Renal pelvis (tissue), 4 donors: ENCODE results near the gene ADGRD1. TPM values are rescaled to one million over a fixed set of nuclear protein-coding genes. Genes with fewer than 3 reads are reported as not detected.
"Not testable (repeated sequence)": the region's sequence is repeated elsewhere in the genome, so short reads cannot be mapped to it uniquely, and the experiment has no call there.

Experiments
- DNase-seq: peaks from one replicate; pipeline ENCODE4 v3.0.0-alpha.2; 2013
- polyA plus RNA-seq, 3 donors: library from polyadenylated mRNA; unstranded; fragments of 120-200 nt; gene quantifications; one replicate each; pipeline ENCODE4 v1.2.1, GENCODE V29; 2013; ENCODE audit not compliant: insufficient read length in 3 of 3

ADGRD1 gene
- polyA plus RNA-seq, 3 donors, result 10.3 to 16.2 (median 12.8) TPM

DNA sequence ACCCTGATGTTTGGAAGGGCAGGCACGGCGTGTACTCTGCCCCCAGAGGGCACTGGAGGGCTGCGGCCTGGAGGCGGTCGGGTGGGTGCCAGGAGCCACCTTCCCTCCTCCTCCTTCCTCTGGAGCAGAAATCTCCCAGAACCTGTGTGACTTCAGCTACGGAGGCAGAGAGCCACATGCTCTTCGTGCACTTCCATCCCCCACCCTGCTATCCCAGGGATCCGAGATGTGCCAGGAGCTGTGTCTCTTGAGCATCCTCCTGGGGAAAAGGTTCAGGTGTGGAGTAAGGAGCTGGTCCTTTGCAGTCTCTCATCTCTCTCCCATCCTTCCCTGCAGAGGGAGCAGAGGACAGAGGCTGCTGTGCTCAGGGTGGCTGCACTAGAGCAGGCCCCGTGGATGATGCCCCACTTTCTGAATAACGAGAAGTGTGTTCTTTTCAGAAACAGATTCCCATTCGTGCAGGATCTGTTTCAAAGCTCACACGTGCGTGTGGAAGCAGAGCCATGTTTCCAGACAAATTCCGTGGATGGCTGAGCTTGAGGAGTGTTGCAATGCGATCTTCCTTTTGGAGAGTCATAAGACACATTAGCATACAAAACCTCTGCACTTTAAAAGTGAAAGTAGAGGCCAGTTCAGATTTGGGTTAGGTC lies 162.9 kb downstream of the ADGRD1 start:
- DNase-seq, result no peak

DNA sequence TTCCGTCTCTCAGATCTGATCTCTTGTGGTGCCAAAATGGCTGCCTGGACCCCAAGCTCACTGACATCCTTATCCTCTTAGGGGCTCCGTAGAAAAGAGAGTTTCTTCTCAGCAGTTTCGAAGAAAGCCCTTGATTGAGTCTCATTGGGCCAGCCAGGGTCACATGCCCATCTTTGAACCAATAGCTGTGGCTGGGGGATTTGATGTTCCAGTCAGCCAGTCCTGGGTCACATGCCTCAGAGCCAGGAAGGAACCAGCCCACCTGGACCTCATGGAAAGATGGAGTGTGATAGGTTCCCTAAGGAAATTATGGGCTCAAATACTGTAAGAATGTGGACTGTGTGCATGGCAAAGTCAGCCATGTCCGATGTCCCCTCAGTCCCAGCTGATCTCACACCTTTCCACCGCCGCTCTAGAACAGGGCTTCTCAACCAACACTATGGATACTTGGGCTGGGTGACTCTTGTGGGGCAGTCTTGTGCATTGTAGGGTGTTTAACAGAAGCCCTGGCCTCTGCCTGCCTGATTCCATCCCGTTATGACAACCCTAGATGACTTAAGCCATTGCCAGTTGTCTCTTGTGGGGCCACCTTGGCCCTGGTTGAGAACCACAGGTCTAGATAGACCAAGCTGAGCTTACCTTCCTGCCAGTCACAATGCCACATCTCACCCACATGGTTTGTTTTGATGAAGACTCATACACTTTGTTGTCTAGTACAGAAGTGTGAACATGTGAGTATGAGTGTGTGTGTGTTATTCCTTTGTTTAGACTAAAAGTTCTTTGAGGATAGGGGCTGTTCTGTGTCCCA lies 163.9 kb downstream of the ADGRD1 start:
- DNase-seq, result no peak

DNA sequence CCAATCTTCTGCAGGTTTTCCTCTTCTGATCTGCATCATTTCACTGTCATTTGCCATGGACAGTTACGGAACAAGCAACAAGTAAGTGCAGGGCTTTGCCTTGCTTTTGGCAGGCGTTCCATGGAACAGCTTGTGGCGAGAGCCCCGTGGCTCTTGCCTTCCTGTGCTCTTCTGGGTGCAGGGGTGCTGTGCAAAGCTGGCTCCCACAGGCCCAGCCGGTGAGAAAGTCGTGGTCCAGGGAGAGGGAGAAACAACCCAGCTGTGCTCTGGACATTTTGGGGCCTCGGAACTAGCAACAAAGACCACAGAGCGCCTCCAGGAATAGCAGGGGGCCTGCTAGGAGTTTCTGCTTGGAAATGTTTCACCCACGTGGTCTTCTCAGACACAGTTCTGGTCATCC lies 164.7 kb downstream of the ADGRD1 start:
- no peak for DNase-seq

DNA sequence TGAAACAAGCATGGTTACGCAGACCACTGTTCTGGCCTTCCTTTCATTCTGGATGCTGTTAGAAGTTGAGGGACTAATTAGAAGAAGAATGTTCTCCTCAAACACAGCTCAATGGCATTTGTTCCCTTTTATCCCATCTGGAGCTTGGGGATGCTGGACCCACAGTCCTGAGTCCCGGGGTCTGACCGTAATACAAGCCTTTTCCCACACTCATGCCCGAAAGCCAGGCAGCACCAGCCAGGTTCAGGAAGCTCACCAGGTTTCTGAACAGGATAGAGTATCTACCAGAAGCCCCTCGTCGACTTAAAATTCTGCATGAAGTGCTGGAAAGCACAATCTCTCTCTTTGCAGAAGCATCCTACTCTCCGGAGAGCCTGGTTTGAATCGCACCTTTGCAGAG lies 165.6 kb downstream of the ADGRD1 start:
- not testable (repeated sequence) for DNase-seq

DNA sequence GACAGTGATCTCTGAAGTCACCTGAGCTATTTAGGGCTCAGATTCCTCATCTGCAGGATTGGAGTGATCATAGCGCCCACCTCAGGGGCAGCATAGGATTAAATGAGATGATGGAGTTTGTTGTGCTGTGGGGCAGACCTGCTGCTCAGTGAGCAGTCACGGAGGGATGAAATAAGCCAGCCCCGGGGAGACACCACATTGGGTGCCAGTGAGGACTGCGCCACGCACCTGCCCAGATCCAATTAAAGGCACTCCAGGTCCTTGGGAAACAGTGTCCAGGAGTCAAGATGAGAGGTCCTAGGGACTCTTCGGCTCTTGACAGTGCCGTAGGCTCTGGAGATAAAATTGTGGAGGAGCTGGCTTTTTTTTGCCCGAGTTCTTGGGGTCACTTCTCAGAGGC lies 166.2 kb downstream of the ADGRD1 start:
- no peak for DNase-seq

DNA sequence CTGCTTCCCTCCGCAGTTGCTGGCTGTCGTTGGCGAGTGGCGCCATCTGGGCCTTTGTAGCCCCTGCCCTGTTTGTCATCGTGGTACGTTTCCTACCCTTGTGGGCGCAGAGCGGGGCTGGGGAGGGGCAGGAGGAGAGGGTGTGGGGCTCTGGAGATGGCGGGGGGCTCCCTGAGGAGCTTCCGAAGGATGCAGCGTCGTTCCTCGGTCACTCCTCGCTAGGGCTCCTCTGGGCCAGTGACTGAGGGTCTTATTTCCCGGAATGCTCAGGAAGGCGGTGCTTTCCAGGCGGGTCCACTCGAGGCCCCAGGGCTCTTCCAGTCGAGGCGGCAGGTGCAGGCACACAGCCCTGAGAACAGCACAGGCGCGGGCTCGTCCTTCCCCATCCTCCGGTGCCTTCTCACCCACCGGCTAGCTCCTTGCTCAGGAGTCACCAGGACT lies 167.1 kb downstream of the ADGRD1 start:
- no peak for DNase-seq

DNA sequence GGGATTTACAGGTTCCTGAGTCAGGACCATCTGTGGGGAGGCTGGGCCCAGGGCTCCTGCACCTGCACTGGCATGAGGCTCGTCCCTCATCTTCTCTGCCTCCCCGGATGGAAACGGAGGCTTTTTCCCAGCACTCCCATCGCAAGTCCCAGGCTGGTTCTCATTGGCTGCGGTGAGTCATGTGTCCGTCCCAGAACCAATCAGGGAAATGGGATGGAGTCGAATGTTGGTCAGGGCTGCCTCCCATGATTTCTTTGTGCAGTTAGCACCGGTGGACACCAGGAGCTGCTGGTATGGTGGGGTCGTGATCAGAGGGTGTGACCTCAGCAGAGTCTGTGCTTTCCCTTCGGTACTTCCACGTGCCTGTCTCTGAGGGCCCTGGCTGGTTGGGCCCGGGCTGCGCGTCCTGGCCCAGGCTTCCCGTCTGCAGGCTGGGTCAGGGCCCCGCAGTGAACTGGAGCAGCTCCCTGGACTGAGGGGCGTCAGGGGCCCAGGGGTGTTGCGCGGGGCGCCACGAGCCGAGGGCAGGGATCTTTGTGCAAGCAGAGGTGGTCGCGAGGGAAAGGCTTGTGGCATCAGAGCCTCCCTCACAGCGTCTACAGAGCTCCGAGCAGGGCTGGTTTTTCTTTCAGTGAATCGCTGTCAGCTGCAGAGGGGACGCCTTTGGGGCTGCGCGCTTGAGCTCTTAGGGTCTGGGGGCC lies 168.1 kb downstream of the ADGRD1 start:
- DNase-seq, result no peak

DNA sequence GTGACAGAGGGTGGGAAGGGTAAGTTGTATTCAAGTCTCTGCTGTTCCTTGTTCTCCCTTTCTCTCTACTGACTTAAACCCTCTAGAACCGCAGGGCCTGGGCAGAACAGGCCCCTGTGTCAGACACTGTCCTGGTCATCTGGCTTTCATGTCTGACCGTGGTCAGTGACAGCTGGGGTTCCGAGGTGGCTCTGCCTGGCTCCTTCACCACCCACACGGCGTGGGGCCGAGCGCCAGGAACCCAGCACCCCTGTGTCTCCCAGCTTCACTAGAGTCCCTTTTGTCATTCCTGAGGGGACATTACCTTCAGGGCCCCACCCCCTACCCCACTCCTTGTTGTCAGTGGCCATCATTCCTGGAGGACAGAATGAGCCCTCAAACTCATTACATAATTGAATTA lies 168.9 kb downstream of the ADGRD1 start:
- no peak for DNase-seq

DNA sequence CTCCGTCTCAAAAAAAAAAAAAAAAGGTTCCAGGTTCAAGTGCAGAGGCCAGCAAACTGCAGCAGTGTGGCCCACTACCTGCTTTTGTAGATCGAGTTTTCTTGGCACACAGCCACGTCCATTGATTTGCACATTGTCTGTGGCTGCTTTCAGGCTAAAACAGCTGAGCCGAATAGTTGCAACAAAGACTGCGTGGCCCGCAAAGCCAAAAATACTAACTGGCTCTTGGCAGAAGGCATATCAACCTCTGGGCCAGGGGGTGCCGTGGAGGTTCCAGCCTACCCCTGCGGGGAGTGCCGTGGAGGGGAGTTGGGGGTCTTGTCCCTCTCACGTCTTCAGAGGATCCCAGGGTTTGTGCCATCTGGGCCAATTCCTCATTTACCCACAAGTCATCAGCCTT lies 170.1 kb downstream of the ADGRD1 start:
- DNase-seq, result no peak

DNA sequence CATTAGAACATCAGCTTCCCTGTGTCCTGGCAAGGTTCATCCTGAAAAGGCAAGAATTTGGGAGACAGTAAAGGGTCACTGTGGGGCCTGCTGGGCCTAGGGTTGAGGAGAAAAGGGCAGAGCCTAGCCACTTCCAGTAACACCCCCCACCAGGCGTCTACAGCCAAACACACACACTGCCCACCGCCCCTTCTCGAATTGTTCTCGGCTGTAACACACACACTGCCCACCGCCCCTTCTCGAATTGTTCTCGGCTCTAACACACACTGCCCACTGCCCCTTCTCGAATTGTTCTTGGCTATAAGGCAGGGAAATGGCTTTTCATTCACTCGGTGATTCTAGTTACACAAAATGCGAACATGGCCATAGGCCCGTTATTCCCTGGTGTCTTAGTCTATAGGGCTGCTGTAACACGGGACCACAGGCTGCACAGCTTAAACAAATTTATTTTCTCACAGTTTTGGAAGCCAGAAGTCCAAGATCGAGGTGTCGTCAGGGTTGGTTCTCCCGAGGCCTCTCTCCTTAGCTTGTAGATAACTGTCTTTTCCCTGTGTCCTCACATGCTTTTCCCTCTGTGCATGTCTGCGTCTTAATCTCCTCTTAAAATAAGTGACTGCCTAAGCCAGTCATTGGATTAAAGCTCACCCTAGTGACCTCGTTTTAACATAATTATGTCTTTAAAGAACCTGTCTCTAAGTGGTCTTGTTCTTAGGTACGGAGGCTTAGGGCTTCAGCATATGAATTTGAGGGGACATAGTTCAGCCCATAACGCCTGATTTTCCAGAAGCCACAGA lies 171.0 kb downstream of the ADGRD1 start:
- no peak for DNase-seq

DNA sequence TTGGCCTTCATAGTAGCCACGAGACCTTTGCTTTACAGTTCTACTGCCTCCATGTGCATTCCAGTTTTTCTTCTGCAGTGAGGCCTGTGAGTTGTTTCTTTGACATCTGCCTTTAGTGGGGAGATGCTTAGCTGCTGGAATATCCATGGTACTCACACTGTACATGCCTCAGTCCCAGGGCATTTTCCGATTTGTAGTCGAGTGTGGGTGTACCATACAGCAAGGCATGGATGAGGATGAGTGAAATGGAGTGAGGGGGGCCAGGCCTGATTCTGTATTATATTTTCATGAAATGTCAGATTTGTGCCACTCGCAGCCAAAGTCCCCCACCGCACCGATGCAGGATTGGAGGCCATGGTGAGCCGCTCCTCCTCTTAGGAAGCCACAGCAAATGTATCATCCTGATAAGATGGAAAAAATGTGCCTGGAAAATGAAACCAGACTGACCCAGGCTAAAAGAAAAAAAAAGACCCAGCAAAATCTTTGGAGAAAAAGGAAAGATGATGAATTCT lies 173.0 kb downstream of the ADGRD1 start:
- DNase-seq, result no peak

DNA sequence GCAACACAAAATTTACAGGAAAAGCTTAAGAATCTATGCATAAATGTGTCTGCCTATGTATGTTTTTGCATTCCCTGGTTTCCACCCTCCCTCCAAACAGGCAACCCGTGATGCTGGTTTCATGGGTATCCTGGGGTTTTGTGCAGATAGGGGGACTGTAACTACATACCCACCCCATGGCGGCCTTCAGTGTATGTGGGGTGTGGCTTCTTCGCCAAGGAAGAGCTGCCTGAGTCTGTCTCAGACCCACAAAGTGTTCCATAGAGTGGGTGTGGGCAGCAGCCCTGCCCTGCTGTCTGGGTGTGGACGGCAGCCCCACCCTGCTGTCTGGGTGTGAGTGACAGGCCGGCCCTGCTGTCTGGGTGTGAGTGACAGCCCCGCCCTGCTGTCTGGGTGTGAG lies 174.8 kb downstream of the ADGRD1 start:
- no peak for DNase-seq

DNA sequence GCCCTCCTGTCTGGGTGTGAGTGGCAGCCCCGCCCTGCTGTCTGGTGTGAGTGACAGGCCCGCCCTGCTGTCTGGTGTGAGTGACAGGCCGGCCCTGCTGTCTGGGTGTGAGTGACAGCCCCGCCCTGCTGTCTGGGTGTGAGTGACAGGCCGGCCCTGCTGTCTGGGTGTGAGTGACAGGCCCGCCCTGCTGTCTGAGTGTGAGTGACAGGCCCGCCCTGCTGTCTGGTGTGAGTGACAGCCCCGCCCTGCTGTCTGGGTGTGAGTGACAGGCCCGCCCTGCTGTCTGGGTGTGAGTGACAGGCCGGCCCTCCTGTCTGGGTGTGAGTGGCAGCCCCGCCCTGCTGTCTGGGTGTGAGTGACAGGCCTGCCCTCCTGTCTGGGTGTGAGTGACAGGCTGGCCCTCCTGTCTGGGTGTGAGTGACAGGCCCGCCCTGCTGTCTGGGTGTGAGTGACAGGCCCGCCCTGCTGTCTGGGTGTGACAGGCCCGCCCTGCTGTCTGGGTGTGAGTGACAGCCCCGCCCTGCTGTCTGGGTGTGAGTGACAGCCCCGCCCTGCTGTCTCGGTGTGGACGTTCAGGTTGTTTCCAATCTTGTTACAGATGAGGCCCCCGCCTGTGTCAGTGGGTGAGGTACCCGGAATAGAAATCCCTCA lies 175.4 kb downstream of the ADGRD1 start:
- not testable (repeated sequence) for DNase-seq

DNA sequence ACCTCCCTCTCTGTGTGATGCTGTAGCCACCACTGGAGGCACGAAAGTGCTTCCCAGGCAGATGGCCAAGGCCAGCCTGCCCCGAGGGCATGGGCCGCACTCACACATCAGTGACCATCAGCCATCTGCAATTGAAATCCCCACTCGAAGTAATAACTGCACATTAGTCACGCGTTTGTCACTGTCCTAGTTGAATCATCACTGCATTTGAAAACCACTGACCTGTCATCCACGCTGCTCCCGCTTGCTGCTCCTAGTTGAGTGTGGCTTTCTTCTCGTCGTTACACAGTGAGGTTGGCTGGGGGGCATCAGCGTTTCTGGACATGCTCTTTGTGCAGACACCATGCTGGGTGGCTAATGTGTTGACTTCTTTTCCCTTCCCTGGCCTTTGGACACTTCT lies 176.1 kb downstream of the ADGRD1 start:
- no peak for DNase-seq

DNA sequence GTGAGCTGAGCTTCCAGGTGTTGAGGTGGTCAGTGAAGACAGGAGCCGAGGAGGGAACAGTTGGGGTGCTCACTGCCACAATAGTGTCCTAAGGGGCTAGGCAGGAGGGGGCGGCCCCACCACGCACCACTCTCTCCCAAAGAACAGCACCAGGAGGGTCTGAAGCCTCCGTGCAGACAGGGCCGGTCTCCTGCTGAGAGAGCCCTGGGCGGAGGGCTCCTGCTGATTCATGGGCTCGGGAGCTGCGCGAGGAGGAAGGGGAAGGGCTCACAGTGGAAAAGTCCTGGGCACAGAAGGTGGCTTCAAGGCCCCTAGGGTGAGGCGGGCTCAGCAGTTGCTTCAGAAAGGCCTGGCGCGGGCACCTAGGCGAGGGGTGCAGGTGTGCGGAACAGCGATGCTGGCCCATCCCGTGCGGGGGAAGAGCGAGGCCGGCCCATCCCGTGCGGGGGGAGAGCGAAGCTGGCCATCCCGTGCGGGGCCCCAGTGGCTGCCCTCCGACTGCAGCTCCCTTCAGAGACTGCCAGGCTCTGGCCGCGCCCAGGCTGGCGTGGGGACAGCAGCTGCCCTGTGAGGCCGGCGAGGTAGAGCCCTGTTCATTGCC lies 176.7 kb downstream of the ADGRD1 start:
- no peak for DNase-seq

DNA sequence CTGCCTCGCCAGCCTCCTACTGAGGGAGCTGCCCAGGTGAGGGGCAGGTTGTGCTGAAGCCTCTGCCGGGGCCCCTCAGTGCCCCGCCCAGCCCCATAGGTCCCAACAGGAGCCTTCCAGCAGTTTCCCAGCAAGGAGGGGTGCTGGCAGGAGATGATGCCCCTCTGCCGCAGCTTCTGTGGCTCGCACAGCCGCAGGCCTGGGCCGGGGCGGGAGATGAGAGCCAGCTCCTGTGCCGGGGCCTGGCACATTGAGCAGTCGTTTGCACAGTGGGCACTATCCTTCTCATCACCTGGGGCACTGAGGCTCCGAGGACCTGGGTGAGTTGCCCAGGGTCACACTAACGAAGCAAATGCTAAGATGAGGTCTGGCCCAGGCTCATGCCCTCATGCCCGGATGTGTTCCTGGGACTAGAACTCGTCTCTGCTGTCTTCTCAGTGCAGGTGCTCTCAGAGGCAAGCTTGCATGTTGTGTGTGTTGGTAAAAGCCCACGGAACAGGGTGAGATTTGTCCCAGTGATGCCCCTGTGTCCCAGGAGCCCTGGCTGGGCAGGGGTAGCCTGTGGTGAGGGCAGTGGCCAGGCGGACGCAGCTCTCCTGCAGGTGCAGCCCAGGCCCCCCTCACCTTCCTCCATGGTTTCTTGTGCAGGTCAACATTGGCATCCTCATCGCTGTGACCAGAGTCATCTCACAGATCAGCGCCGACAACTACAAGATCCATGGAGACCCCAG lies 177.5 kb downstream of the ADGRD1 start:
- no peak for DNase-seq

DNA sequence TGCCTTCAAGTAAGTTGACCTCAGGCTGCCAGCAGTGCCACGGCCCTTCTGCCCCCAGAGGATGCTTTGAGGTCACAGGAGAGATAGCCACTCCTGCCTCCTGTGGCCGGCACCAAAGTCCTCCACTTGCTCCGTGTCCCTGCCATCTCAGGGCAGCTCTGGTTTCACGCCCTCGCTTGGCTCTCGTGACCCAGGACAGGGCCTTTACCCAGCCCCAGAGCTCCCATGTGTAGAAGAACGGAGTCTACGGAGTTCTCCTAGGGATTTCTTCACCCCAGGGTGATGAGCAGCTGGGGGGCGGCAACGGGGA lies 178.1 kb downstream of the ADGRD1 start:
- no peak for DNase-seq

DNA sequence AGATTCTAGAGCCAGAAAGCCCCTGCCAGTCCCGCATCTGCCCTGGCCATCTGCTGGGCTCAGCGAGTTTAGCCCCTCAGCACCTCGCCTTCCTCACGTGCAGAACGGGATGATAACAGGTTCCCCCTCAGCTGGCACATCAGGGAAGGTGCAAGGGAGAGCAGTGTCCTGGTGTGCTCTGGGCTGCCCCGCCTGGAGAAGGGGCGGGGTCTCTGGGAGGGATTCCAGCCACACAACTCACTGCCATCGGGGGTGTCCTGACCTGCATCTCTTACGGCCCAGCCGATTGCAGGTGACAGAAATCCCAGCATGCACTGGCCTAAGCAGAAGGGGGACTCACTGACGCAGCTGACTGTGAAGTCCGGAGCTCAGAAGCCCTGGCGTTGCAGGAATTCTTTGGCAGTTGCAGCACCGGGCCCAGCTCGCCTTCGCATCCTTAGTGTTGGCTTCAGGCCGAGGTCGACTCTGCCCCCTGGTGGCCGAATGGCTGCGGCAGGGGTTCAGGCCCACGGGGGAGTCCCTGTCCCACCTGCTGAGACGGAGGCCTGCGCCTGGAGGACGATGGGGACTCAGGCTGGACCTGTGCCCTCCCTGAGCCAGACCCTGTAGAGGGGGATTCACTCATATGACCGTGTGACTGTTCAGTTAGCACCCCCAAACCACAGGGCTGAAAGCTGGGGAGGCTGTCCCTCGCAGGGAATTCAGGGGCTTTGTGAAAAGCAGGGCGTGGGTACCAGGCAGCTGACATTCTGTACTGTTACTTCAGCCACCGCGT lies 178.6 kb downstream of the ADGRD1 start:
- peak; percentile 81 for DNase-seq
